HepG2 (cell line): Measurements from ENCODE around the gene PCDHGC5. TPM values are rescaled to one million over a fixed set of nuclear protein-coding genes. Genes with fewer than 3 reads are reported as not detected.
A peak's percentile ranks its signal among the peaks of the same experiment; 100 is the strongest.

Source experiments
- FOXM1 ChIP-seq: sonication (generic); formaldehyde crosslinking; IDR thresholded peaks from 2 replicates; pipeline ENCODE4 v1.5.0; 2020; ENCODE audit warnings: missing genetic modification reagents
- HDAC1 ChIP-seq: sonication (generic); formaldehyde crosslinking; IDR thresholded peaks from 2 replicates; pipeline ENCODE4 v1.5.1; 2020; ENCODE audit warnings: mild to moderate bottlenecking, missing genetic modification reagents
- HNRNPH1 ChIP-seq: fragments of 200-400 bp; formaldehyde crosslinking; optimal IDR thresholded peaks from 2 replicates; pipeline ENCODE3; 2017; ENCODE audit warnings: mild to moderate bottlenecking, low read depth, low read length
- MED8 ChIP-seq: sonication (generic); formaldehyde crosslinking; IDR thresholded peaks from 2 replicates; pipeline ENCODE4 v1.8.1; 2023; ENCODE audit warnings: mild to moderate bottlenecking, missing genetic modification reagents; ENCODE audit not compliant: insufficient replicate concordance
- MTA3 ChIP-seq: sonication (generic); formaldehyde crosslinking; IDR thresholded peaks from 2 replicates; pipeline ENCODE4 v1.4.0; 2020; ENCODE audit warnings: missing genetic modification reagents
- MXI1 ChIP-seq: IDR thresholded peaks from 3 replicates; pipeline ENCODE4 v1.6.1; 2012; ENCODE audit warnings: low read depth, low read length, inconsistent platforms, borderline replicate concordance
- POGZ ChIP-seq: sonication (generic); formaldehyde crosslinking; IDR thresholded peaks from 2 replicates; pipeline ENCODE4 v1.4.0; 2020; ENCODE audit warnings: mild to moderate bottlenecking, missing genetic modification reagents
- PPARG ChIP-seq: conservative IDR thresholded peaks from 2 replicates; pipeline ENCODE4 v1.6.1; 2016; ENCODE audit warnings: missing biosample characterization, missing genetic modification reagents
- RORA ChIP-seq: sonication (generic); formaldehyde crosslinking; IDR thresholded peaks from 2 replicates; pipeline ENCODE4 v1.5.0; 2020; ENCODE audit warnings: mild to moderate bottlenecking, missing genetic modification reagents, moderate library complexity
- ZKSCAN1 ChIP-seq: fragments of 150-350 bp; IDR thresholded peaks from 2 replicates; pipeline ENCODE4 v1.6.1; 2014; ENCODE audit warnings: low read length
- ZNF224 ChIP-seq: sonication (generic); formaldehyde crosslinking; IDR thresholded peaks from 2 replicates; pipeline ENCODE4 v1.5.0; 2020; ENCODE audit warnings: mild to moderate bottlenecking, missing genetic modification reagents
- ZNF510 ChIP-seq: sonication (generic); formaldehyde crosslinking; IDR thresholded peaks from 2 replicates; pipeline ENCODE4 v1.4.0; 2020; ENCODE audit warnings: low read depth, mild to moderate bottlenecking, missing genetic modification reagents
- ZNF550 ChIP-seq: sonication (generic); formaldehyde crosslinking; IDR thresholded peaks from 2 replicates; pipeline ENCODE4 v1.4.0; 2020; ENCODE audit warnings: mild to moderate bottlenecking, missing genetic modification reagents, borderline replicate concordance
- ZNF569 ChIP-seq: sonication (generic); formaldehyde crosslinking; IDR thresholded peaks from 2 replicates; pipeline ENCODE4 v1.5.0; 2020; ENCODE audit warnings: mild to moderate bottlenecking, missing genetic modification reagents, moderate library complexity, borderline replicate concordance
- ZNF768 ChIP-seq: sonication (generic); formaldehyde crosslinking; IDR thresholded peaks from 2 replicates; pipeline ENCODE4 v1.4.0; 2020; ENCODE audit warnings: missing genetic modification reagents
- ZNF772 ChIP-seq: sonication (generic); formaldehyde crosslinking; IDR thresholded peaks from 2 replicates; pipeline ENCODE4 v1.5.0; 2020; ENCODE audit warnings: mild to moderate bottlenecking, missing genetic modification reagents
- ZNF878 ChIP-seq: sonication (generic); formaldehyde crosslinking; IDR thresholded peaks from 2 replicates; pipeline ENCODE4 v1.8.1; 2023; ENCODE audit warnings: mild to moderate bottlenecking, missing genetic modification reagents, moderate library complexity
- polyA plus RNA-seq, 8 experiments: library from polyadenylated mRNA; depleted of rRNA in 3 of 8; stranded (reverse) in 7 of 8; unstranded in 1 of 8; fragments of >200 nt; fragmentation: Illumina TruSeq in 4 of 8; extraction: Trizol in 4 of 8; gene quantifications; 2 replicates each; pipeline versions ENCODE4 v1.2.1 to v1.2.3, GENCODE V29; 2011 to 2016; ENCODE audit warnings: low read depth in 4 of 8, missing spikeins in 1 of 8, mixed read lengths in 1 of 8; ENCODE audit not compliant: insufficient read depth in 1 of 8
- total RNA-seq, 5 experiments: library from RNA; depleted of rRNA; stranded (reverse); fragments of >200 nt; fragmentation: Illumina TruSeq; extraction: Trizol; gene quantifications; 2 replicates each; pipeline ENCODE4 v1.2.3, GENCODE V29; 2016; ENCODE audit warnings: low read depth in 1 of 5
- TF ChIP-seq, protein P1 (sequence below): IDR thresholded peaks from 2 replicates; pipeline ENCODE4 v1.6.1; 2016
- TF ChIP-seq, protein P2 (sequence below): sonication (generic); formaldehyde crosslinking; IDR thresholded peaks from 2 replicates; pipeline ENCODE4 v1.4.0; 2020; ENCODE audit warnings: missing genetic modification reagents
- TF ChIP-seq, protein P3 (sequence below): sonication (generic); formaldehyde crosslinking; IDR thresholded peaks from 2 replicates; pipeline ENCODE4 v1.4.0; 2020; ENCODE audit warnings: mild to moderate bottlenecking, missing genetic modification reagents
- TF ChIP-seq, protein P4 (sequence below): sonication (generic); formaldehyde crosslinking; IDR thresholded peaks from 2 replicates; pipeline ENCODE4 v1.8.1; 2023; ENCODE audit warnings: missing genetic modification reagents, mild to moderate bottlenecking, borderline replicate concordance

PCDHGC5 gene
- total and polyA plus RNA-seq, 2 of the 13 experiments (the other 11 are each of a cell fraction or from before 2014, with no cell fraction given), result 0.03 TPM; not detected in 1

DNA sequence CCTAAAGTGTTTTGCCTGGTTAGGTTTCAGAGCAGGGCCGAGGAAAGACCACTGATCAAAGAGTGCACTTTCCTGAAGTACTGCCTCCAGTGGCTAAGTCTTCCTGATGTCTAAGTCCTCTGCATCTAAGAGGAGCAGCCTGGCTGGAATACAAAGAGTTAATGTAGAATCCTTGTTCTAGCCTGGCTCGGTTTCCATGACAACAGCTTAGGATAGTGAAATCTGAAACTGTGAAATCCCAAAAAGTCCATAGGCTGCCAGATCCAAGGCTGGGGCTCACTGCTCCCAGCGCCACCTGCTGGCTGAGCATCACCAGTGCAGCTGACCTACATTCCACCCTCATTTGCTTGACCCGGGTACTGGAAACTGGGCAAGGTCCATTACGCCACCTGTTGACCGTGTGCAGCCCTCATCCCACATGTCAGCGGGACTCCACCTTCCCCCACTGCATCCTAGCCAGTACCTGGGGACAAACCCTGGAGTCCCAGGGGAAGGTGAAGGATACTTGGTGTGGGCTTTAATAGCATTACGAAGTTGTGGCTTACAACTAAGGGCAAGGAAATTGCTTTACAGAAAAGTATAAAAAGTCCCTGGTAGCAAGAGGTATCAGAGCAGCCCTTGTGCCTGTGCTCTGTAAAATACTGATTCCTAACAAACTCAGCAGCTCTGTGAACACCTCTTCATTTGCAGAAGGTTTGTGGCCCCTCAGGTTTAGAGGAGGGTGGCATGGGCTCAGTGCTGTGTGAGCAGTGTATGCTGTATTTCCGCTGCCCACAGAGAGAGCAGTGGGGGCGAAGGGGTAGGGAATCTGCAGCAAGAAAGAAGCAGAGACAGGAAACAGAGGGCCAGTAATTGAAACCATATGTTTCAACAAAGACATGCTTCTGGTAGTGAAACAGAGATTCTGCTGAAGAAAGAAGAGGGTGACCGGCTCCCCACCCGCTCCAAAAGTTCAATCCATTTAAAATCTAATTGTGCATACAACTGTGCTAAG, 36.0 kb downstream of the PCDHGC5 start (continued):
- TF ChIP-seq, protein P1, sequence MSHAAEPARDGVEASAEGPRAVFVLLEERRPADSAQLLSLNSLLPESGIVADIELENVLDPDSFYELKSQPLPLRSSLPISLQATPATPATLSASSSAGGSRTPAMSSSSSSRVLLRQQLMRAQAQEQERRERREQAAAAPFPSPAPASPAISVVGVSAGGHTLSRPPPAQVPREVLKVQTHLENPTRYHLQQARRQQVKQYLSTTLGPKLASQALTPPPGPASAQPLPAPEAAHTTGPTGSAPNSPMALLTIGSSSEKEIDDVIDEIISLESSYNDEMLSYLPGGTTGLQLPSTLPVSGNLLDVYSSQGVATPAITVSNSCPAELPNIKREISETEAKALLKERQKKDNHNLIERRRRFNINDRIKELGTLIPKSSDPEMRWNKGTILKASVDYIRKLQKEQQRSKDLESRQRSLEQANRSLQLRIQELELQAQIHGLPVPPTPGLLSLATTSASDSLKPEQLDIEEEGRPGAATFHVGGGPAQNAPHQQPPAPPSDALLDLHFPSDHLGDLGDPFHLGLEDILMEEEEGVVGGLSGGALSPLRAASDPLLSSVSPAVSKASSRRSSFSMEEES (CRISPR knock-in tag), result 0 out of 2 replicates have a peak, but pooled peaks have one; percentile 16
- TF ChIP-seq MXI1 (peak; percentile 60; the same call in 1 of the 3 replicates), FOXM1 (CRISPR knock-in tag) (no peak), HNRNPH1 (no peak), ZNF569 (CRISPR knock-in tag) (no peak), MED8 (no peak), ZNF768 (CRISPR knock-in tag) (no peak), POGZ (CRISPR knock-in tag) (peak; percentile 60; the same call in 1 of the 2 replicates), ZNF550 (CRISPR knock-in tag) (no peak), ZNF878 (CRISPR knock-in tag) (no peak), HDAC1 (peak; percentile 47; the same call in 1 of the 2 replicates), ZNF772 (CRISPR knock-in tag) (peak; percentile 59; the same call in 1 of the 2 replicates), ZNF224 (CRISPR knock-in tag) (0 out of 2 replicates have a peak, but pooled peaks have one; percentile 73), PPARG (CRISPR knock-in tag) (no peak), ZNF510 (CRISPR knock-in tag) (no peak), ZKSCAN1 (peak; percentile 29; the same call in 1 of the 2 replicates), MTA3 (CRISPR knock-in tag) (no peak), RORA (CRISPR knock-in tag) (peak; percentile 91; the same call in 1 of the 2 replicates)
- TF ChIP-seq, protein P2, sequence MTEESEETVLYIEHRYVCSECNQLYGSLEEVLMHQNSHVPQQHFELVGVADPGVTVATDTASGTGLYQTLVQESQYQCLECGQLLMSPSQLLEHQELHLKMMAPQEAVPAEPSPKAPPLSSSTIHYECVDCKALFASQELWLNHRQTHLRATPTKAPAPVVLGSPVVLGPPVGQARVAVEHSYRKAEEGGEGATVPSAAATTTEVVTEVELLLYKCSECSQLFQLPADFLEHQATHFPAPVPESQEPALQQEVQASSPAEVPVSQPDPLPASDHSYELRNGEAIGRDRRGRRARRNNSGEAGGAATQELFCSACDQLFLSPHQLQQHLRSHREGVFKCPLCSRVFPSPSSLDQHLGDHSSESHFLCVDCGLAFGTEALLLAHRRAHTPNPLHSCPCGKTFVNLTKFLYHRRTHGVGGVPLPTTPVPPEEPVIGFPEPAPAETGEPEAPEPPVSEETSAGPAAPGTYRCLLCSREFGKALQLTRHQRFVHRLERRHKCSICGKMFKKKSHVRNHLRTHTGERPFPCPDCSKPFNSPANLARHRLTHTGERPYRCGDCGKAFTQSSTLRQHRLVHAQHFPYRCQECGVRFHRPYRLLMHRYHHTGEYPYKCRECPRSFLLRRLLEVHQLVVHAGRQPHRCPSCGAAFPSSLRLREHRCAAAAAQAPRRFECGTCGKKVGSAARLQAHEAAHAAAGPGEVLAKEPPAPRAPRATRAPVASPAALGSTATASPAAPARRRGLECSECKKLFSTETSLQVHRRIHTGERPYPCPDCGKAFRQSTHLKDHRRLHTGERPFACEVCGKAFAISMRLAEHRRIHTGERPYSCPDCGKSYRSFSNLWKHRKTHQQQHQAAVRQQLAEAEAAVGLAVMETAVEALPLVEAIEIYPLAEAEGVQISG (CRISPR knock-in tag), result peak; percentile 65
- TF ChIP-seq, protein P3, sequence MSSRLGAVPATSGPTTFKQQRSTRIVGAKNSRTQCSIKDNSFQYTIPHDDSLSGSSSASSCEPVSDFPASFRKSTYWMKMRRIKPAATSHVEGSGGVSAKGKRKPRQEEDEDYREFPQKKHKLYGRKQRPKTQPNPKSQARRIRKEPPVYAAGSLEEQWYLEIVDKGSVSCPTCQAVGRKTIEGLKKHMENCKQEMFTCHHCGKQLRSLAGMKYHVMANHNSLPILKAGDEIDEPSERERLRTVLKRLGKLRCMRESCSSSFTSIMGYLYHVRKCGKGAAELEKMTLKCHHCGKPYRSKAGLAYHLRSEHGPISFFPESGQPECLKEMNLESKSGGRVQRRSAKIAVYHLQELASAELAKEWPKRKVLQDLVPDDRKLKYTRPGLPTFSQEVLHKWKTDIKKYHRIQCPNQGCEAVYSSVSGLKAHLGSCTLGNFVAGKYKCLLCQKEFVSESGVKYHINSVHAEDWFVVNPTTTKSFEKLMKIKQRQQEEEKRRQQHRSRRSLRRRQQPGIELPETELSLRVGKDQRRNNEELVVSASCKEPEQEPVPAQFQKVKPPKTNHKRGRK, result no peak
- TF ChIP-seq, protein P4, sequence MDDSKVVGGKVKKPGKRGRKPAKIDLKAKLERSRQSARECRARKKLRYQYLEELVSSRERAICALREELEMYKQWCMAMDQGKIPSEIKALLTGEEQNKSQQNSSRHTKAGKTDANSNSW (CRISPR knock-in tag), result no peak
